ENCODE results near the gene IL1RAPL1. TPM values are rescaled to one million over a fixed set of nuclear protein-coding genes. Genes with fewer than 3 reads are reported as not detected.

The IL1RAPL1 gene
- total and polyA plus RNA-seq, 9 of the 15 experiments (the other 6 are each of a cell fraction or from before 2014, with no cell fraction given), result 0.04 to 0.07 (median 0.04) TPM; not detected in 6

- H4K20me1 ChIP-seq (replicated peaks; ENCODE audit: control insufficient read depth, insufficient read depth, low read length), result no peaks in the 10 kb centered on the region
- in situ Hi-C loops (cut with MboI) (no loop called here), intact Hi-C loops (cut with micrococcal nuclease) (no loop called here)
- no peaks in the 10 kb centered on the region for H3K36me3 ChIP-seq (ENCODE audit: control insufficient read depth, insufficient read depth, low read length)
- H3K79me2 ChIP-seq (ENCODE audit: control insufficient read depth, insufficient read depth, low read length), result no peaks in the 10 kb centered on the region
- ATAC-seq, result no peak
- no peak overlapping the region for H3K9ac ChIP-seq (ENCODE audit: insufficient read depth in 1 of 2, low read depth in 2 of 2, low read length in 2 of 2)
- POLR2A ChIA-PET, result no interaction called here
- 0% methylated on average over 2 of the region's 2 CpGs for WGBS (ENCODE audit: insufficient coverage, low coverage, missing lambda C conversion rate)
- H3K9me1 ChIP-seq (ENCODE audit: control insufficient read depth, insufficient read depth, low read length), result no peaks in the 10 kb centered on the region
- BruUV-seq (replicated peaks), result no TSS peak
- H3K4me3 ChIP-seq, result no peak overlapping the region
- no peak for DNase-seq (ENCODE audit: extremely low read depth in 1 of 4, low spot score in 3 of 4)
- FAIRE-seq, result no peak
- H3K27me3 ChIP-seq (ENCODE audit: control insufficient read depth in 2 of 2, insufficient read depth in 2 of 2, low read length in 2 of 2), result no peaks in the 10 kb centered on the region
- no peak overlapping the region for H3K27ac ChIP-seq (ENCODE audit: extremely low read depth, low read depth, low read length)
- no peak overlapping the region for H2AFZ ChIP-seq (ENCODE audit: low read depth, low read length)
- H3K4me1 ChIP-seq (replicated peaks in 1 of 2; ENCODE audit: control insufficient read depth in 2 of 2, insufficient read depth in 2 of 2, low read length in 2 of 2), result no peaks in the 10 kb centered on the region
- no peaks in the 10 kb centered on the region; the same call in 1 of the 2 replicates for H3K9me3 ChIP-seq (replicated peaks; ENCODE audit: control insufficient read depth, insufficient read depth, low read depth, low read length)
- no peak overlapping the region for H3K4me2 ChIP-seq (ENCODE audit: insufficient read depth, low read length)
- CTCF ChIA-PET (ENCODE audit: low intra/inter-chr PET ratio), result no interaction called here
- TF ChIP-seq ELK1 (CRISPR knock-in tag; IDR thresholded peaks at IDR 0.05) (no peak), RBM25 (IDR thresholded peaks at IDR 0.05; ENCODE audit: low read depth, low read length, severe bottlenecking) (no peak), NFXL1 (CRISPR knock-in tag; IDR thresholded peaks at IDR 0.05) (no peak), CHD4 (IDR thresholded peaks at IDR 0.05; ENCODE audit: insufficient read depth, insufficient replicate concordance, low read depth, low read length, poor library complexity, severe bottlenecking) (no peak), VEZF1 (CRISPR knock-in tag; IDR thresholded peaks at IDR 0.05) (no peak), CBX1 (IDR thresholded peaks at IDR 0.05; ENCODE audit: low read depth) (no peak), SIN3B (IDR thresholded peaks at IDR 0.05; ENCODE audit: low read depth) (no peak), ZNF316 (IDR thresholded peaks at IDR 0.05) (no peak), TCF7L2 (IDR thresholded peaks at IDR 0.05; ENCODE audit: low read depth, low read length) (no peak), MXD1 (CRISPR knock-in tag; IDR thresholded peaks at IDR 0.05; ENCODE audit: borderline replicate concordance, poor library complexity, severe bottlenecking) (no peak), HDAC6 (IDR thresholded peaks at IDR 0.05; ENCODE audit: low read depth, low read length) (no peak), ZNF561 (CRISPR knock-in tag; conservative IDR thresholded peaks at IDR 0.05) (no peak), ZNF280B (CRISPR knock-in tag; IDR thresholded peaks at IDR 0.05) (no peak), DEAF1 (CRISPR knock-in tag; IDR thresholded peaks at IDR 0.05) (no peak), CREB1 (IDR thresholded peaks at IDR 0.05) (no peak), CREB1 (CRISPR knock-in tag; IDR thresholded peaks at IDR 0.05) (no peak), RHOXF2B (CRISPR knock-in tag; conservative IDR thresholded peaks at IDR 0.05) (no peak), MTA3 (IDR thresholded peaks at IDR 0.05; ENCODE audit: borderline replicate concordance) (no peak)
These were observed 909.5 kb downstream of the IL1RAPL1 start for GRCh38 chrX:29496636-29497180.

Measured in K562 (cell line).